ENCODE results near the gene ROBO1. TPM values are rescaled to one million over a fixed set of nuclear protein-coding genes. Genes with fewer than 3 reads are reported as not detected.

ROBO1 gene
- total RNA-seq, 3 donors from 2014 or later: 12.7 to 50.7 (median 23.6) TPM

GRCh38 chr3:79172241-79172640 lies 595.6 kb downstream of the ROBO1 start:
- H3K36me3 ChIP-seq: no peaks in the 10 kb centered on the region
- H3K9me3 ChIP-seq: no peaks in the 10 kb centered on the region
- DNase-seq (ENCODE audit: low spot score in 2 of 2): no peak
- no peaks in the 10 kb centered on the region for H3K4me1 ChIP-seq
- no peak for TF ChIP-seq POLR2A (IDR thresholded peaks at IDR 0.05)
- TF ChIP-seq CTCF (IDR thresholded peaks at IDR 0.05): no peak
- no peak for TF ChIP-seq POLR2AphosphoS5 (IDR thresholded peaks at IDR 0.05)
- no peaks in the 10 kb centered on the region for H3K27me3 ChIP-seq
- no peak overlapping the region for H3K27ac ChIP-seq
- no peak overlapping the region for H3K4me3 ChIP-seq
- intact Hi-C loops (cut with DNase I; ENCODE audit: low total_unique reads): no loop called here

GRCh38 chr3:79170021-79170420 lies 597.8 kb downstream of the ROBO1 start:
- Histone ChIP-seq H3K27me3 (no peaks in the 10 kb centered on the region), H3K36me3 (no peaks in the 10 kb centered on the region), H3K9me3 (no peaks in the 10 kb centered on the region), H3K4me3 (no peak overlapping the region), H3K27ac (no peak overlapping the region), H3K4me1 (no peaks in the 10 kb centered on the region)
- intact Hi-C loops (cut with DNase I; ENCODE audit: low total_unique reads): no loop called here
- TF ChIP-seq POLR2AphosphoS5 (IDR thresholded peaks at IDR 0.05) (no peak), CTCF (IDR thresholded peaks at IDR 0.05) (no peak), POLR2A (IDR thresholded peaks at IDR 0.05) (no peak)
- DNase-seq (ENCODE audit: low spot score in 2 of 2): no peak

- intact Hi-C loops (cut with DNase I; ENCODE audit: low total_unique reads): no loop called here
- Histone ChIP-seq H3K27ac (no peak overlapping the region), H3K36me3 (no peaks in the 10 kb centered on the region)
Measured at GRCh38 chr3:79167651-79168416, 600.0 kb downstream of the ROBO1 start.

GRCh38 chr3:79162653-79163052 lies 605.1 kb downstream of the ROBO1 start:
- Histone ChIP-seq H3K4me1 (no peaks in the 10 kb centered on the region), H3K27me3 (no peaks in the 10 kb centered on the region), H3K9me3 (no peaks in the 10 kb centered on the region), H3K27ac (no peak overlapping the region), H3K36me3 (no peaks in the 10 kb centered on the region), H3K4me3 (no peak overlapping the region)
- TF ChIP-seq POLR2AphosphoS5 (IDR thresholded peaks at IDR 0.05): no peak
- TF ChIP-seq POLR2A (IDR thresholded peaks at IDR 0.05): no peak
- TF ChIP-seq CTCF (IDR thresholded peaks at IDR 0.05): no peak
- intact Hi-C loops (cut with DNase I; ENCODE audit: low total_unique reads): no loop called here
- DNase-seq (ENCODE audit: low spot score in 2 of 2): no peak

More at GRCh38 chr3:79167651-79168416, 600.0 kb downstream of the ROBO1 start:
- Histone ChIP-seq H3K4me1 (no peaks in the 10 kb centered on the region), H3K9me3 (no peaks in the 10 kb centered on the region), H3K4me3 (no peak overlapping the region), H3K27me3 (no peaks in the 10 kb centered on the region)
- DNase-seq (ENCODE audit: low spot score in 2 of 2): no peak
- TF ChIP-seq CTCF (IDR thresholded peaks at IDR 0.05): no peak
- no peak for TF ChIP-seq POLR2AphosphoS5 (IDR thresholded peaks at IDR 0.05)
- TF ChIP-seq POLR2A (IDR thresholded peaks at IDR 0.05): no peak

- no peaks in the 10 kb centered on the region for H3K9me3 ChIP-seq
- H3K4me1 ChIP-seq: no peaks in the 10 kb centered on the region
- H3K27me3 ChIP-seq: no peaks in the 10 kb centered on the region
- H3K36me3 ChIP-seq: no peaks in the 10 kb centered on the region
- no peak for DNase-seq (ENCODE audit: low spot score in 2 of 2)
- H3K4me3 ChIP-seq: no peak overlapping the region
- intact Hi-C loops (cut with DNase I; ENCODE audit: low total_unique reads): no loop called here
- H3K27ac ChIP-seq: no peak overlapping the region
- TF ChIP-seq POLR2AphosphoS5 (IDR thresholded peaks at IDR 0.05) (no peak), POLR2A (IDR thresholded peaks at IDR 0.05) (no peak), CTCF (IDR thresholded peaks at IDR 0.05) (no peak)
Measured at GRCh38 chr3:79161941-79162340, 605.9 kb downstream of the ROBO1 start.
